Peyer's patch (tissue), 4 donors: Measurements from ENCODE around the gene PXDN.

Source experiments
- CTCF ChIP-seq, 6 experiments: fragments of 450-650 bp in 4 of 6; fragments of 200-600 bp in 2 of 6; sonication (generic) in 1 of 6; IDR thresholded peaks; one replicate each; pipeline ENCODE4 v1.5.1; 2017 to 2019; ENCODE audit warnings: antibody characterized with exemption in 6 of 6, mild to moderate bottlenecking in 3 of 6, moderate library complexity in 1 of 6
- POLR2A ChIP-seq, 2 donors: fragments of 450-650 bp; IDR thresholded peaks; one replicate each; pipeline ENCODE4 v1.5.1; 2017; ENCODE audit warnings: antibody characterized with exemption in 2 of 2, mild to moderate bottlenecking in 2 of 2, moderate library complexity in 2 of 2

- no peak for TF ChIP-seq CTCF (IDR thresholded peaks at IDR 0.05)
- no peak for TF ChIP-seq POLR2A (IDR thresholded peaks at IDR 0.05)
Measured at GRCh38 chr2:1594123-1594372, 150.3 kb downstream of the PXDN start.
